ELF-1 (cell line): ENCODE results near the gene ARL2BP.
"Not testable (repeated sequence)": the region's sequence is repeated elsewhere in the genome, so short reads cannot be mapped to it uniquely, and the experiment has no call there.

Source experiments
- DNase-seq: peaks from one replicate; pipeline ENCODE4 v3.0.0-alpha.2; 2016; ENCODE audit warnings: low read depth, low spot score

Gene ARL2BP

GRCh38 chr16:57244767-57245471, at the start of gene ARL2BP:
Gene ARL2BP (plus strand): TSS chr16:57245259. CDS start chr16:57245368, 109 bp downstream.
- peak; percentile 99 for DNase-seq

- DNase-seq = no peak
Measured at GRCh38 chr16:57196286-57196685, 48.8 kb upstream of the ARL2BP start.

- no peak for DNase-seq
Measured at GRCh38 chr16:57196753-57197152, 48.3 kb upstream of the ARL2BP start.

- not testable (repeated sequence) for DNase-seq
Measured at GRCh38 chr16:57200321-57200720, 44.7 kb upstream of the ARL2BP start.

DNA sequence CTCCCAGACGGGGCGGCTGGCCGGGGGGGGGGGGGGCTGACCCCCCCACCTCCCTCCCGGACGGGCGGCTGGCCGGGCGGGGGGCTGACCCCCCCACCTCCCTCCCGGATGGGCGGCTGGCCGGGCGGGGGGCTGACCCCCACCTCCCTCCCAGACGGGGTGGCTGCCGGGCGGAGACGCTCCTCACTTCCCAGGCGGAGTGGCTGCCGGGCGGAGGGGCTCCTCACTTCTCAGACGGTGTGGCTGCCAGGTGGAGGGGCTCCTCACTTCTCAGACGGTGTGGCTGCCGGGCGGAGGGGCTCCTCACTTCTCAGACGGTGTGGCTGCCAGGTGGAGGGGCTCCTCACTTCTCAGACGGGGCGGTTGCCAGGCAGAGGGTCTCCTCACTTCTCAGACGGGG, 44.1 kb upstream of the ARL2BP start:
- DNase-seq = not testable (repeated sequence)

- no peak for DNase-seq
Measured at GRCh38 chr16:57202095-57202886, 42.8 kb upstream of the ARL2BP start.

DNA sequence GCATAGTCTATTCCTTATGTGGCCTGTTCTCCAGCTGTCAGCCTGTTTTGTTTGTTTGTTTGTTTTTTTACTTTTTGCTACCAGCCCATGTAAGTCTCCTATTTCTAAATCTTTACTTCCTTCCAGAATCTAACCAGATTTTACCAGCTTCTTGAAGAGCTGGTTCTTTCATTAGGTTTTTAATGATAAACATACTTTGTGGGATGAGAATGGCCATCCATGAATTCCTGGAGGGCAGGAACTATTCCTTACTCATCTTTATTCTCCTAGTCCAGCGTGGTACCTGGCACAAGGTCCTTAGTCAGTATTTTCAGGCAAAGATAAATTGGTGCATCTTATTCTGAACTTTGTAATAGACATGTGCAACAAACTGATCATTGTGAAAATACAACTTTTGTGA, 41.6 kb upstream of the ARL2BP start:
- DNase-seq = no peak

DNA sequence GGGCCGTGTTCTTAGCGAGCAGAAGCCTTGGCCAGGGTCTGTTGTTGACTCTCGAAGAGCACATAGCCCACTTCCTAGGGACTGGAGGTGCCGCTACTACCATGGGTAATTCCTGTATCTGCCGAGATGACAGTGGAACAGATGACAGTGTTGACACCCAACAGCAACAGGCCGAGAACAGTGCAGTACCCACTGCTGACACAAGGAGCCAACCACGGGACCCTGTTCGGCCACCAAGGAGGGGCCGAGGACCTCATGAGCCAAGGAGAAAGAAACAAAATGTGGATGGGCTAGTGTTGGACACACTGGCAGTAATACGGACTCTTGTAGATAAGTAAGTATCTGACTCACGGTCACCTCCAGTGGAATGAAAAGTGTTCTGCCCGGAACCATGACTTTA, 40.4 kb upstream of the ARL2BP start:
- DNase-seq = peak; percentile 32

- no peak for DNase-seq
Measured at GRCh38 chr16:57208926-57209325, 36.1 kb upstream of the ARL2BP start.

- DNase-seq = no peak
Measured at GRCh38 chr16:57209780-57210179, 35.3 kb upstream of the ARL2BP start.

- no peak for DNase-seq
Measured at GRCh38 chr16:57213462-57213861, 31.6 kb upstream of the ARL2BP start.

GRCh38 chr16:57216968-57217367, 28.1 kb upstream of the ARL2BP start:
- DNase-seq = no peak

- DNase-seq = no peak
Measured at GRCh38 chr16:57223057-57223456, 22.0 kb upstream of the ARL2BP start.

DNA sequence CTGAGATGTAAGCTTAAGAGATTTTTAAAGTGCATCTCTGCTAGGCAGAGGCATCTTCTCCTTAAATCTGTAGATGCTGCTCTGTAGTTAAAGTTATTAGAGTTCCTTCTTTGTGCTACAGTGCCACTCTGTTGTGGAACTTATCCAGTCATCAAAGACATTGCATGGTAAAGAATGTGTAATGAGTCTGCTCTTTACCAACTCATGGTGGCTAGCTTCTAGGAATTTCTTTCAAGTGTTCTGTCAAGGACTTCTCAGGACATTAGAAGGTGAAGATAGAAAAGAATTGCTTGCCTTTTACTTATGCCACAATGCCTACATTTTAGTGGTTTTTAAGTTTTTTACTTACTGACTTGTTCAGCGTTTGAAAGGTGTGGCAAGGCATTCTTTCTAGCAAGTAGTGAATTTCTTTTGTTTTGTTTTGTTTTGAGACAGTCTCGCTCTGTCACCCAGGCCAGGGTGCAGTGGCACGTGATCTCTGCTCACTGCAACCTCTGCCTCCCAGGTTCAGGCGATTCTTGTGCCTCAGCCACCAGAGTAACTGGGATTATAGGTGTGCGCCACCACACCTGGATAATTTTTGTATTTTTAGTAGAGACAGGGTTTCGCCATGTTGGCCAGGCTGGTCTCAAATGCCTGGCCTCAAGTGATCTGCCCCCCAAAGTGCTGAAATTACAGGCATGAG, 20.3 kb upstream of the ARL2BP start:
- no peak for DNase-seq

GRCh38 chr16:57225978-57226377, 19.1 kb upstream of the ARL2BP start:
- DNase-seq = no peak

- DNase-seq = no peak
Measured at GRCh38 chr16:57226701-57227621, 18.1 kb upstream of the ARL2BP start.

DNA sequence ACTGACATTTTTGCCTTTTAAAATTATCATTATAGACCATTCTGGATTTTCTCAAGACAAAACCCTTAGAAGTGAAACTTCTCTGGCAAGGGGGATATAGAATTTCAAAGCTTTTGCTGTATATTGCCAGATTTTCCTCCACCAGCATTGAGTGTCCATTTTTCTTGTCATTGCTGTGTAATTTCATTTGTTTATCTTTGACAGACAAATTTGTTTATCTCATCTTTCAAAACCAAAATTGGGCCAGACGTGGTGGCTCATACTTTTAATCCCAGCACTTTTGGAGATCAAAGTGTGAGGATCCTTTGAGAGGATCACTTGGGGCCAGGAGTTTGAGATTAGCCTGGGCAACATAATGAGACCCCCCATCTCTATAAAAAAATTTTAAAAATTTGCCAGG, 16.0 kb upstream of the ARL2BP start:
- no peak for DNase-seq

DNA sequence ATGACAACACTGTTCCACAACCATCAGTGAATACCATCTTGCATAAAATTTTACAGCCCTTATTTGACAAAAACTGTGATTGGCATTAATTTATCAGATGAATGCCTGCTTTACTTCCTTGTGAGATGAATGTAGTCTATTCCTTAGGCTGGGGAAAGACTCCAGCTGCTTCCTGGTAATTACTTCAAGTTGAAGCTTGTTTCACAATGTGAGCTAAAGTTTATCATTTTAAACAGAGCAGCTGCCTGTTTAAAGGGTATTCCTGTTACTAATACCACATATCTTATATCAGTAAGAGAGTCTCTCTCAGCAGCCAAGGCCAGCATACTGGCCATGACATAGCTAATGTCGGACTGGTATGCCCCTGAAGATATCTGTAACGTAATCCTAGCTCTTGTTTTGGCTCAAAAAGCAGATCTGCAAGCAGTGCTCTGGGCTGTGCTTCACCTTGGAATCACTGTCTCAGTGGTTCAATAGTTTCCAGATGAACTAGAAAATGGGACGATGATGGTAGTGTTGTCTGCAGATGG, 13.2 kb upstream of the ARL2BP start:
- no peak for DNase-seq

- no peak for DNase-seq
Measured at GRCh38 chr16:57233944-57234706, 10.9 kb upstream of the ARL2BP start.

- DNase-seq = no peak
Measured at GRCh38 chr16:57234707-57235092, 10.4 kb upstream of the ARL2BP start.
